Left forelimb (tissue), 1 donor: ENCODE results near the gene IFT27.

ENCODE experiments used
- DNase-seq: peaks from one replicate; pipeline ENCODE4 v3.0.0-alpha.2; 2018; ENCODE audit warnings: low spot score

The IFT27 gene

DNA sequence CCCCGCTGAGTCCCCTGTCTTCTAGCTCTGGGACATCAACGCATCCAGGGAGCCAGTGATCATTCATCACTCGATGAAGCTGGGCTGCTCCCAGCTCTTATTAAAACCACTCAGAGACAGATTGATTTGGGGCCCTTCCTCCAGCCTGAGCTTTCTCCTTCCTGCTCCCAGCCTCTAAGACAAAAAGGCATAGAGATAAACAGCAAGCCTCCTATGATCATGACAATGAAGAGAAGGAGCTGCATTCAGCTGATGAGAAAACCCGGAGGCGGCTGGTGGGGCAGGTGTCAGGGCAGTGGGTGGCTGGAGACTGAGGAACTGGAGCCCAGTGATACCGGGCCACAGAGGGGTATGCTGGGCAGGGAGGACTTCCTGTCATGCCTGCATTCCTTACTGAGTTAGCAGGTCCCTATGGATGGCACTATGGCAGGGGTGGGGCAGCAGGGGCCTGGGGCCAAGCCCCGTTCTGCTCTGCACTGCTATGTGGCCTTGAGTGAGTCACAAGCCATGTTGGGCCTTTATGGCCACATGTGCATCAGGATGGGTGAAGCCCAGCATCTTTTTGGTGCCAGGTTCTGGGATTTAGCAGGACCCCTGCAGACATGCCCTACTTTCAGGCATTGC lies 20.7 kb upstream of the IFT27 start:
- no peak for DNase-seq

DNA sequence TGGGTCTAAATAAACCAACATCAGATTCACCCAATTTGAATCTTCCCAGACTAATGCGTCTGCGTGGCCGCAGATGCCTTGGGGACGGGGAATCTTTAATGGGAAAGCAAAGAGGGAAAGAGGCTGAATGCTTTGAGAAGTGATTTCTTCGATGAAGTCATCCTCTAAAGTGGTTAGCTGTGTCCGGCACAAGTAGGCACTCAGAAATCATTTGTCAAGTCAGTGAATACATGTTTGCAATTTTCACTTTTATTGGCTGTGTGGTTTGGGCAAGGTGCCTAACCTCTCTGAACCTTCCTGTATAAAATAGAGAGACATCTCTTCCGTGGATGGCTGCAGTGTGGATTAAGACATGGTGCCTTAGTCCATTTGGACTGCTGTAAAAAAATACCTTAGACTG lies 19.7 kb upstream of the IFT27 start:
- no peak for DNase-seq

DNA sequence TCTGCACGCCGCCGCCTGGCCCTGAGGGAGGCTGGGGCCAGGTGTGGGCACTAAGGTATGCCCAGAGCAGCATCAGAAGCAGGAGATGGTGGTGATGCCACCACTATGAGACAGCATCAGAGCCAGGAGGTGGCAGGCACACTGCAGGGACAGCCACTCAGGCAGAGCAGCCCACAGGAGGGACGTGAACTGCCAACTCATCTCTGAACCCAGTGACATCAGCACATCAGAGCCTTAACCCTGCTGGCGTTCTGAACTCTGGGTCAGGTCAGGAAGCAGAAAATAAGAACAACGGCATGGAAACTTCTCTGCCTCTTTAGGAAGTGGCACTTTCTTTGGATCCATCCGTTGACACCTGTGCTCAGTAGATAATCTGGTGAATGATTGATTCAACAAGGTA lies 14.7 kb upstream of the IFT27 start:
- DNase-seq: no peak

DNA sequence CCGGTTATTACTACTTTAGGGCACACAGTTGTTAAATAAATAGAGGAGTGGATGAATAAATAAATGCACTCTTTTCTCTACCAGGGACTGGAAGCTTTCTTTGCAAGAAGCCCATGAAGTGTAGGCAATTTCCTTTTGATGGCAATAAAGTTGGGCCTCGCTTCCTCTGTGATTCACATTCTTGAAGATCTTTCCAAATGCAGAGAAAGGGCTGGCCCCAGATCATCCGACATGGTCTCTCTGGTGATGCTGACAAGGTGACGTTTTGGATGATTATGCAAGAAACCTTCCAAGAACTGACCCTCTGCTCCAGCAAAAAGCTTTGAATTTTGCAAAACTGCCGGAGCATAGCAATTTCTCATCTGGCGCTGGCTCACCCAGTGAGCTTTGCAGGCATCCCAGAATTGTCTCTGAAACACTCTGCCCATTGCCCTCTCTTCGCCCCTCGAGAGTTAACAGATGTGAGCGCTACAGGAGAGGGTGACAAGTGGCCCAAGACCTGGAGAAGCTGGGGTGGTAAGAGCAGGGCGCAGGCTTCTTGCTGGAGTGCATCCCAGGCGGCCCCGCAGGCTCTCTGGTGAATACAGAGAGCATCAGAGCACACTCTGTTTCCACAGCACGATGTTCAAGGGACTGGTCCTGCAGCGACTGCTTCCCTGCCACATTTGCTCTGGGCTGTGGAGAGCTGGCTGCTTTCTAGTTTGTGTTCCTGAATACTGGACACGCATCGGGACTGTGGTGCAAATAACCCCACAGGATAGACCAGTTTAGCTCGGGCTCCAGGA lies 11.5 kb upstream of the IFT27 start:
- no peak for DNase-seq

DNA sequence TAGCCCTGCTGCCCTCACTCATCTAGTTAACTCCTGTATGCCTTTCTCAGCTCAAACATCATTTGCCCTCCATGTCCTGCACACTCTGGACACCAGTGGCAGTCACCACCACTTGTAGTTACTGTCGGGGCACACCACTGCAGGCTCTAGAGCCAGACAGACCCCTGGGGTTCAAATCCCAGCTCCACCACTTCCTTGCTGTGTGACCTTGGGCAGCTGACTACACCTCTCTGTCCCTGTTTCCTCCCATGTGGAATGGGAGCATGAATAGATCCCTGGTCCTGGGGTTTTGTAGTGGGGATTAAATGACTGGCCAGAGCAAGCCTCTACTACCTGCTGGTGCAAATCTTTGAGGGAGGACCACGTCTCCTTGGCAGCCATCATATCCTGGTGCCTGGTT lies 7.8 kb upstream of the IFT27 start:
- DNase-seq: no peak

DNA sequence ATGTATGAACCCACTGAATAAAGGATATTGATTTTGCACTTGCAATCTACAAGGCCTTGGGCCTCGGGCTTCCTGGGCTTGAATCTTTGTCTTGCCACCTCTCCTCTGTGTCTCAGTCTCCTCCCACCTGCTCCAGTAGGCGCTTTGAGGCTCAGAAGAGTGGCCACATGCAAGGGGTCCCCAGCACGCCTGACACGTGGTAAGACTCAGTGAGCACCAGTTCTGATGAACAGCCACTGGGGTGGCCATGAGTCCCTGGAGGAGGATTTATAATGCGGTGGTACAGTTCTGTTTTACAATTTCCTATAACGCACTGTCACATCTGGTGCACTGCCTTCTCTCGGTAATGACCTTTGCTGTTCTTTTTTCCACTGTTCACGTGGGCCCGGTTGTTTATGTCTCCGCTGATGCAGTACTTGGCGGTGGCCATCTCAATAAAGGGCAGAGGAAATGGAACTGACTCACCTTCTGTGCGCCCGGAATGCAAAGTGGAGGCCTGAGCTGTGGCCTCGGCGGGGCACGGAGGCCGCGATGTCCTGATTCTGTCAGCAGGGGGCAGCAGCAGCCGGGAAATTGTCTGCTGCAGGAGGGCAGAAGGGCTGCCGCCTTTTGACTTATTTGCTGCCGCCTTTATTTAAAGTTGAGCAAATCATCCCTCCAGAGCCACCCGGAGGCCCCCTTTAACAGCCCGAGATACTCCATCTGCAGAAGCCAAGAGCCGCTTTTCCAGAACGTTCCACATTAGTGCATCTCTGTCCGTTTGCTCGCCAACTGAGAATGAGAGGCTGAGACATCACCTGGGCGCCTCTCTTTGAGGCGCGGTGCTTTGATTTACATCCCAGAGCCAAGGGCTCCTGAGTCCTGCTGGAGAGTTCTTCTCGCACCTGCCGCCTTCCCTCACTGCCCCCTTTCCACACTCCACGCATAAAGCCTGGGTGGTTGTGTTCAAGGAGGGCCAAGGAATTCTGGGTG lies 6.0 kb upstream of the IFT27 start:
- DNase-seq: peak; percentile 88

DNA sequence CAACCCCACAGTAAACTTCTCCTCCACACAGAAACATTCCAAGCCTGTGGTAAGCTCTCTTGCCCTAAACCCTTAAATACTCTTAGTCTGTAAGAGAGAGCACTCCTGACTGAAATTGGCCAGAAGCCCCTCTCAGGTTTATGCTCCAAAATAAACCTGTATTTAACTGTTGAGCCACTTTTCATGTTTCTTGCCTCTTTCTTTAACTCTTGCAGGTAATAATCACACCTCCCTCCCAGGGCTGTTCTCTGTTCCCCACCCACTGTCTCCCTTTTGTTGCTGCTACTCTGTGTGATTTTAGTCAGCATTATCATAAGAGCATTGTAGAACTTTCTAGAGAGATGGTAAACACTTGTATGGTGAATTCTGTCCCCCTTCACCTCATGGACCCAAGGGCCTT lies 2.1 kb upstream of the IFT27 start:
- DNase-seq: no peak

DNA sequence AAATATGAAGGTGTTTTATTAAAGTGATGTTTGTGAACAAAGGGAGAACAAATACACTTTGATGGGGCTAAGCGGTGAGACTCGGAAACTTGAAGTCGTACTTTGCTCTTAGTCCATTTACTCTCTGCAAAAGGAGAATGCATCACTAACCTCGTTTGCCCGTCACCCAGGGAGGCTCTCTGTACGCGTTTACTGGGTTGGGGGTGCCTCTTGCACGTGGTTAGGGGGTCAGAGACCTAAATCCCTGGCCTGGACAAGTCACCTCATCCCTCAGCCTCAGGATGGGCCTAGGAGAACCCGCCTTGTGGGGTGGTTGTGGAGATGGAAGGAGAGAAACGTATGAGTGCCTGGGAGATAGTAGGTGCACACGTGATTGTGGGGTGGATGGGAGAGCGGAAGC lies 803 bp upstream of the IFT27 start:
- DNase-seq: no peak

DNA sequence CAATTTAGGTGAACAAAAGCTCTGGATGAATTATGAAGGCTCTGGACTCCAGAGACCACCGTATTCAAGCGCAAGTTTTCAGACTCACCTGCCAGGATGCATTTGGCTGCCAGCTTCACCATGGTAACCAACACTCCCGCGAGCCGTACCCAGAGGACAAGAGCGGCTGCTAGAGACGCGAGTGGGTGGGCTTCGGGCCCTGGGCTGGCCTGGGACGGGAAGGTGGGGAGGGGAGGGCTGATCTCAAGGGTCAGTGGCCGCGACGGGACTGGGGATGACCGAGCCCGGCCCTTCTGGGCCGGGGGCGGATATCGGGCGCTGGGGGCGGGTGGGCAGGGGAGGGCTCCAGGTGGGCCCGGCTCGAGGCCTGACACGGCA lies 344 bp downstream of the IFT27 start:
- no peak for DNase-seq

DNA sequence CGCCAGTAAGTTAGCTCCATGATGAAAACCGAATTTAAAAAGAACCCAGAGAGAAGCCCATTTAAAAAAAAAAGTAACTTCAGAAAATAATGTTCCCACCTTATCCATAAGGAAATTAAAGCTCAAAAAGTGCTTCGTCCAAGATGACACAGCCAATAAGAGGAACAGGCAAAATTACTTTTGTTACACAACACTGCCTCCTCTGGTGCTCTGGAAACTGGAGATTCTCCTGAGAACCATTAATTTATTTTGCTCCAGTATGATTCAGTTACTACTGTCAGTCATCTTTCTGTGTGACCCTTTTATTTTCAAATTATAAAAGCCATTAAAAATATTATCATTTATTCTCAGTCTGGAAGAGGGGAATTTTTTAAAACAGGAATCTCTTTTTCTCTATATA lies 2.0 kb downstream of the IFT27 start:
- no peak for DNase-seq

DNA sequence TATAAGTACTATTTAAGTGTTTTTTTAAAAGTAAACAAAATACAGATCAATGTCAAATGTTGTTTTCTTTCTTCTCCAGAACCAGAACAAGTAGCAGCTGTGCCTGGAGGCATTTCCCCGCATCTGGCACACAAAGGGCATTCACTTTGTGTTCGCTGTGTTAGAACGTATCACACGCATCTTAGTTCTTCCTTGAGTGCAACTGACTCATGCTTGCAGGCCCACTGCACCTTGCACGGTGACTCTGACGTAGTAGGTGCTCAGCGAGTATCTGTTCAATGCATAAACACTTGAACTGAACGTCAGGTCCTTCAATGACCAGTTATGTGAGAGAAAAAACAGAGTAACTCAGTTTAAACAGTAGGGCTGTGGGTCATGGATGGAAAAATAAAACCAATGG lies 3.5 kb downstream of the IFT27 start:
- peak; percentile 15 for DNase-seq

DNA sequence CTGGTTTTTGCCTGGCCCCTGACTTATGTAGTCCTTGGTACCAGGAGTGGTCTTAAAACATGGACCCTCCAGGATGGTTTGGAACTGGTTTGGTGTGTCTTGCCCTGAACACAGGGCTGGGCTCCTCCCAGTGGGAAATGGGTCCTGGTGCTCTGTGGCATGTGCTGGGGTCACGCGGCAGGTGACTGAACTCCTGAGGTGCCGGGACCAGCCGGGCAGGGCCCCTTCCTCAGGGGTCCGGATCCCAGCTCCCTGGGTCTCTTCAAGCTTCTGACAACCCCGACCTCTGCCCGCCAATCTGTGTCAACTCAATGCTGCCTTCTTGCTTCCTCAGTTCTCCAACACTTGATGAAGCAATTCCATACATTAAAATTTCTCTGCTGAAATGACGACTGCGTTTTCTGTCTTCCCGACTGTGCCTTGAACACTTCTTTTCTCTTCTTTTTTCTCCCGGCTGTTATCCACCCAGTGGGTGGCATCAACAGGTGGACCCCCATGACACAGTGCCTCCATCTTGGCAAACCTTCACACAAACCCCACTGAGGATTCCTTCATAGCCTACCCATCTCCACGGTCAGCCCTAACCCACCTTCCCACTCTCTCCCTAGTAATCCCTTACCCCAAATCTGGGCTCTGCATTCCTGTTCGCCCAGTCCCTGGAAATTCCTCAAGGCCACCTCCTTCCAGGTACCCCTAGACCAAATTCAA lies 4.4 kb downstream of the IFT27 start:
- peak; percentile 54 for DNase-seq

DNA sequence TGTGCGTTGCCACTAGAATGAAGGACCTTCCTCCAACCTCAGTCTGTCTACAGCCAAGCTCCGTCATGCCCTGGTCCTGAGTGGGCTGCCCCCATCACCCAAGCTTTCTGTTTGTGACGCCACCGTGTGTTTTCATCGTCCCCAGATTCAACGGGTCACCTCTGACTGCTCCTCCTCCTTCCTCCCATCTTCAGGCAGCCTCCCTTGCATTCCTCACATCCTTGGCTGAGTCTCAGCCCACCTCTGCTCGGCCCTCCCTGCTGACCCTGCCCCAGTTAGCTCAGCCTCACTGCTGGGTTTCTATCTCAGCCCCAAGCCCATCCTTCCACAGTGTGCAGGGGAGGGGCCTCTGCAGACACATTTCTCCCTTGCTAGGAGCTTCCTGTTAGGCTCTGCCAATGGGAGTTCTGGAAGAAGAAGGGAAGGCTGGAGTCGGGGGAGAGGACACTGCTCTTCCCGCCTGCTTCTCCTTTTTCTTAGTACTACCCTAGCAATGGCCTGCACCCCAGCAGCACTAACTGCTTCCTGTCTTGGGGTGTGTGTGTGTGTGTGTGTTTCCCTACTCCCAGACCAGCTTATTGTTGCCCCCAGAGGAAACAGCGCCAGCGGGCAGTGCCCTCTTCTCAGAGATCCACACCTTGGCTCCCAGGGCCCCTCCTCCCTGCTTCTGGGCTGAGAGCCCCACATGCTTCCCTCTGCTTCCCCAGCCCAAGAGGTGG lies 5.2 kb downstream of the IFT27 start:
- peak; percentile 54 for DNase-seq

DNA sequence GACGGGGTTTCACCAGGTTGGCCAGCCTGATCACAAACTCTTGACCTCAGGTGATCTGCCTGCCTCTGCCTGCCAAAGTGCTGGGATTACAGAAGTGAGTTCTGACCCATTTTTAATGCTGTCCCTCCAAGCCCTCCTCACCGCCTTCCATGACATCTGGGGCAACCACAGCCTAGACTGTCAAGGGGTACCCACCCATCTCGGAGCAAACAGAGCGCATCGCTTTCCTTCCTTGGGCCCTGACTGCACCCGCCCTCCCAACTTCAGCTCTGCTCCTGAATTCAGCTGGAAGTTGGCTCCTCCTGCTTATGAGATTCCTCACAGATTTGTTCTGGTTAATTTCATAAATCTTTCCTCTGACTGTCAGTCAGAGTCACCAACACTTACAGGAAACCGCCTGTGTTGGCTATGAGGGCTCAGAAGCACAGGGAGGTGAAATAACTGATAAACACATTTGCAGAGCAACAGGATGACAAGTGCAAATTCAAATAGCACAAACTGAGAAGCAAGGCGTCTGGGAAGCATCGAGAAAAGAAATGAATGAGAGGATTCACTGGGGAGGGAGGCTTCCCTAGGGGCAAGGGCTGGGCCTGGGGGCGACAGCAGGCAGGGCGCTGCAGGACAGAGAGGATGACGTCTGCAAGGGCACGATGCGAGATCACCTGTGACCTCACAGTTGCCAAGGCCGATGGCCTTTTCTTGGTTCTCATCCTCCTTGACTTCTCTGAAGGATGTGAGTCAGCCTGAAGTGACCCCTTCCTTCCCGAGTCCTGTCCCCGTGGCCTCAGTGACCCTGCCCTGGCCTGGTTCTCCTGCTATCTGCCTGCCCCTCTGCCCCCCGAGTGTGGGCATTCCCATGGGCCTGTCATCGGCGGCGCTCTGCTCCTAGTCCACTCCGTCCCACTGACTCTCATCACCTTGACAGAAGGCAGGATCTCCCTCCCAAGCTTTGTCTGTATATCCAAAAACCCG lies 6.1 kb downstream of the IFT27 start:
- peak; percentile 26 for DNase-seq

DNA sequence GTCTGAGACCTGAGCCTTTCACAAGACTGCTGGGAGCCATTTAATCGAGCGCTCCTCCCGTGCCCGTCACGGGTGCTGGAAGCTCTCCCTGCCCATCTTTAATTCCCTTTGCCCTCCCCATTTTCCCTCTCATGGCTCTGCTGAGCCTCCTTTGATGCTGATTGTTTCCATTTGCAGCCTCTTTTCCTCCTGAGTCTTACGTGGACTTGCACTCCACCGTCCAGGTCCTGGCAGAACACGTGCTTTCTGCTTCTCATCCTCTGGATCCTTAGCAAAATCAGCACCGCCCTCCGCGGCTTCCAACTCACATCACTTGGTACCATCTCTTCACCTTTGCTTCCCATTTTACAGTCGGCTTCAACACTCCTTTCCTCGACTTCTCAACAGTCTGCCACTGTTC lies 7.3 kb downstream of the IFT27 start:
- peak; percentile 25 for DNase-seq

DNA sequence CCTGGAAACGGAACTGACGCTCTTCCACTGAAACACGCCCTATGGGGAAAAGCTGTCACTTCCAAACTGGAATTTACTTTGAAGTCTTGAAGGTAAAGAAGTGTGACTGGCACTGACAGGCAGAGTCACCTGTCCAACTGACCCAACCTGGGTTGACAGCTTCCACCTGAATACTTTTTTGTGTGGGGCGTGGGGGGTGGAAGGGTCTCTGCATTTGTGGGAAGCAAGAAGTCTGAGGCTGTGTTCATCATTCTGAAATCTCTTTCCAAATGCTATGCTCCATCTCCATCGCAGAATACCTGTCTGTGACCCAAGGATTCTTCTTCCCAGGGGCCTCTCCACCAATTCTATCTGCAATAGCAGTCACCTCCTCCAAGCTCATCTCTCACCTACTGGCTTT lies 7.8 kb downstream of the IFT27 start:
- peak; percentile 28 for DNase-seq

DNA sequence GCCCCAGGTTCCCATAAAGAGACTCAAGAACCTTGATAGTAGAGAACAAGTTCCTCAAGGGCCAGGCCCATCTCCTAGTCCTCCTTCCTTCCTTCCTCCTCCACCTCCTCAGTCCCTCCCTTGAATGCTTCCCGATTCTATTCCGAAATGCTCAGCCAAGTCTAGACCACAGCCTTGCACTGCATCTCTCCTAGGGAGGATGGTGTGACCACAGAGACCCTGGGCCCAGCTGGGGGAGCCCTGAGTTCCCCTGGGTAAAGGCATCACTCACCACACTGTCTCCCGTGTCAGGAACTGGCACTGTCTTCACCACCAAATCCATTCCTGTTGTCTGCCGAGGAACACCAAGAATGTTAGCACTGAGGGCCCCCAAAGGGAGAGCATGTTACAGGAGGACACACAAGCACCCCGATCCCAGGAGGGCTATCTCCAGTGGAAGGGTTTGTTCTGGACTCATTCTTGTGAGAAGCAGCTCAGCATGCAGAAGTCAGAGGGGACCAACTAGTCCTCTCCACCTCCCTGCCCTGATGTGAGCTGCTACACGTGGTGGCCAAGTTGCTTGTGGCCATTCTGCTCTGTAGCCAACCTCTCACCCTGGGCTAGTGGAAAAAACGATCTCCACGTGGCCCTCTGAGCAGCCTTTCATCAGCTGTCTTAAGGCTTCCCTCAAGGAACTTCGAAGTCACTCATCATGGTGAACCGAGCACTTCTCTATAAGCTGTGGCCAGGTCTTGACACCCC lies 8.7 kb downstream of the IFT27 start:
- DNase-seq: peak; percentile 20

DNA sequence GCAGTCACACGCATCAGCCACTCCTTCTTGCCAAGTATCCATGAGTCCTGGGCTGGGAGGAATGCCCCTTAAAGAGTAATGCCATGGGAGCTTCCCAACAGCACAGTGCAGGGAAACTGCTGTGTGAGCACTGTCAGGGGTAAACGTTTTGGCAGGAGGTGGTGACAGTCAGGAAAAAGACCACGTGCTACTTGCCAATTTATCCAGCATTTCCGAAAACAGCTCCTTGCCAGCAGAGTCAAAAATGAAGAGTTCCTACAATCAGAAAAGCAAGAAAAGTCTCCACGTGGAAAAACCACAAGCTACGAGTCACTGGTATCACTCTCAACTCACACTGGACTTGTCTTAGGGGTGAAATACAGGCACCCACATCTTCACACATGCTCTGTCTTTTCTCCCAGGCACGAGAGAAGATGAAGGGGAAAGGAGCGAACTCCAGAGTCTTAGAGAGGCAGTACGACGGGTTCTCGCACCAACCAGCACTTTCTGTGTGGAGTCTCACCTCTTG lies 9.9 kb downstream of the IFT27 start:
- DNase-seq: peak; percentile 6
